Stimulated activated CD4-positive, alpha-beta T cell treated with anti-CD3 and anti-CD28 coated beads, Interleukin-12 subunit alpha, Interleukin-12 subunit beta, amount 100 ng/mL, for 24 hours (primary cell): ENCODE measurements around the gene FILIP1L.
"Not testable (repeated sequence)": the region's sequence is repeated elsewhere in the genome, so short reads cannot be mapped to it uniquely, and the experiment has no call there.

Experiments used
- DNase-seq, 2 experiments: peaks; one replicate each; pipeline ENCODE4 v3.0.0-alpha.2; 2020; ENCODE audit warnings: low read depth in 2 of 2

FILIP1L gene

DNA sequence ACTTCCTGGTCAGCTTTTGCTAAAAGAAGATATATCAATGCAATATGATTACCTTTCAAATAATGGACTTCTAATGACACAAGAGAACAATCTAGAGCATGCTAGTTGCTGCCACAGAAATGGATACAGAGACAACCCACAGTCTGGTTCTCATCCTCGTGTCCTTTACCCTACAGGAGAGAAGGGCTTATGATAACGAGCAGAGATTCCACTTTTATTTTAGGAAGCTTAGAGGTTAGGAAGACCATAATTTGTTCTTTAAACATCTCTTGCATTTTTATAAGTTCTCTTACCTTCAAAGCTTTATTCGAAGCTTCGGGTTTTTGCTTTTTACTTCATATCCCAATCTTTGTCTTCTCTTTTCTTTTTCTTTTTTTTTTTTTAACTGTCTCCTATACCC, 39.1 kb downstream of the FILIP1L start:
- no peak for DNase-seq

DNA sequence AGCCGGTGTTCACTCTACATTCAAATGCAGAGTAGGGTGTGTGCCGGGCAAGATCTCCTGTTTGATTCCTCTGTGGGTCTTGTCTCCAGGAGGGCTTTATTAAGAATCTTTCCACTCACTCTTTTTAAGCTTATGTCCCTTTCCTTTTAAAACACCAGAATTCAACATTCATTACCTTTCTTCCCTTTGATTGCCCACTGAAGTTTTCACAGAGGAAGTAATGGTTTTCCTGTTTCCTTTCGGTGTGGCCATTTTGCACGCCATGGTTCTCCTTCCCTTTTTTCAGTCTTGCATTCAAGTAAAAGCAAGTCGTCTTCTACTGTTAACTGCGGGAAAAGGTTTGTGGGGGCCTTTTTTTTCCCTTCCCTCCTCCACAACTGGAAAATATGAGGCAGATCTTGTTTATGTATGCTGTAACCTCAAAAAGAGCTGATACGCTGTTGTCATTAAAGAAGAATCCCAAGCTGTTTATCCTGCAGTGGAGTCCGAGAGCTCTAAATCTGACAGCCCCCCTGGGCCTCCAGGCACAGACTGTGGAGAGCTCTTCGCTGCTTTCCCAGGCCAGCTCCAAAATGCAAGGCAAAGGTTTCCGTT, 40.5 kb downstream of the FILIP1L start:
- DNase-seq, result no peak

DNA sequence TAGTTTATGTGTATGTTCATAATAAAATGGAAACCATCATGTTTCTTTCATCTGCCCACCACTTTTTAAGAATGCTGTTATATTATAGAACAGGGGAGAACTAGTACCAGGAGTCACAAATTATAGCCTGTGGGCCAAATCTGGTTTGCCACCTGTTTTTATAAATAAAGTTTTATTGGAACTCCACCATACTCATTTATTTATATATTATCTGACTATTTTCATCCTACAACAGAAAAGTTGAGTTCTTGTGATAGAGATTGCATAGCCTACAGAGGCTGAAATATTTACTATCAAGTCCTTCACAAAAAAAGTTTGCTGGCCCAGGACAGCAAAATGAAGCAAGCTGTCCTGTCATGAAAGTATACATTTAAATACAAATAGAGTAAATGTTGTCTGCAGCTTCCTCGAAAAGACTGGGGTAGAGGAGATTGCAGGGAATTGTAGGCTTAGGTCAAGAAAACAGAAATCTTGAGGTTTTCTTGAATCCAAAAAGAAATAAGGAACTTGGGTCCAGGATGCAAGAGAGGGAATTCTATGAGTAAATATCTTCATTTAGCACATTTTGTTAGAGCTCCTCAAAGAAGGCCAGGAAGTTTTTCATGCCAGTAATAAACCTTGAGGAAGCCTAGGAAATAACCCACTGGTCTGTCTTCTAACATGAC, 41.1 kb downstream of the FILIP1L start:
- DNase-seq, result no peak

DNA sequence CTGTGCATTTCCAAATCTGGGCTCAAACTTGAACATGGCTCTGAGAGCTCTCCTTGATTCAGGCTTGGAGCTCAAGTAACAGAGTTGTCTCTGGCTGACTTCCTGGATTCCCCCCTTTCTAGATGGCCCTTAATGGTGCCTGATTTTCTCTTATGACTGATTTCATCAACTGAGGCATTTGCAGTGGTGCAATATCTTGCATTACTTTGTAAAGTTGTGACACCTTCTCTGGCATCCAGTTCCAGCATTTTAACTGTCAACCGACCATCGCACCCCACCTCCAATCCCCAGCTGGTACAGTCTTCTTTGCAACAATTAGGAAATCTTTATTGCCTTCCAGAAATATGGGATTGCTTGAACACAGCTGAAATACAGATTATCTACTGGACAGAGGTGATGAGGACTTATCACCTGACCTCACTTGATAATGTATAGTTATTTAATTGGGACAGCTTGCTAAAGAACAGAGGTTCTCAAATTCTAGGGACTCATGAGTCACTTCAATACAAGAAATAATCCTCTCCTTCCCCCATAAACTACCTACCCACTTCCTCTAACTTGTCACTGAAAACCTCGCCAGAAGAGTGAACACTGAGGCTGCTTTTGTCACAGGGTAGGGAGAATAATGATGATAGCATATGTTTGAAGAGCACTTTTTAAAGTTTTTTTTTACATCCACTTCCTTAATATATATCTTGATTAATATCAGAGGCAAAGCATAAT, 41.8 kb downstream of the FILIP1L start:
- DNase-seq, result no peak

DNA sequence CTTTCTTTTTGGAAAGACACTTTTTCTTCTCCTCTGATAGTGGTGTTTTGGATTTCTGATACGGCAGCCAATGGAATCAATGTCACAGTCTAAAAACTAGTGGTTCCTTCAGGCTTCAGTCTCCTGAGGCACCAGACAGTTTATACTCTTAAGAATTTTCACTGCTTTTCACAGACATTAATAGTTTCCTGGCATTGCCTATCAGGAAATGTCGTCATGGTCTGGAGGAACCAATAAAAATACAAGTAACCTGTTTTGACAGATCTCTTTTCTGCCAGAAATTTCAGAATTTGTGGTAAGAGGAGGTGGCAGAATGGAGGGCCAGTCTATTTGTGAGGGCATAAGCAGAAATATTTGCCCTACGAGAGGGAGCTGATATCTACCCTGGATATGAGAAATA, 44.8 kb downstream of the FILIP1L start:
- no peak for DNase-seq

DNA sequence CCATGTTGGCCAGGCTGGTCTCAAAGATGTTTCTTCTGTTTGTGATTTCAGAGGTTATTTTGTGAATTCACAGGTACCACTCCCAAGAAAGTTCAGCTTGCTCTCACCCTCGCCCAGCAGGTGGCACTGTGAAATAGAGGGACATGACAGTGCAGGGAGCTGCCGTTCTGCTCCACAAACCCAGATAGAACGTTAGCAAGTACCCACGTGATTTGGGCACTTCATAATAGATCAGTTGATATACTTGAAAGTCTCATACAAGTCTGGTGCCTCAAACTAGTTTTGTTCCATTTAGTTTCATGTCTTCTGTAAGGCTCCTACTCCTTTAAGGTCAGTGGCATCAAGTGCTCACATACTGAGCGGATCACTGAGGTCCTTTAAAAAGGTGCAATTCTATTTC, 45.5 kb downstream of the FILIP1L start:
- peak; percentile 50 to 78 for DNase-seq

DNA sequence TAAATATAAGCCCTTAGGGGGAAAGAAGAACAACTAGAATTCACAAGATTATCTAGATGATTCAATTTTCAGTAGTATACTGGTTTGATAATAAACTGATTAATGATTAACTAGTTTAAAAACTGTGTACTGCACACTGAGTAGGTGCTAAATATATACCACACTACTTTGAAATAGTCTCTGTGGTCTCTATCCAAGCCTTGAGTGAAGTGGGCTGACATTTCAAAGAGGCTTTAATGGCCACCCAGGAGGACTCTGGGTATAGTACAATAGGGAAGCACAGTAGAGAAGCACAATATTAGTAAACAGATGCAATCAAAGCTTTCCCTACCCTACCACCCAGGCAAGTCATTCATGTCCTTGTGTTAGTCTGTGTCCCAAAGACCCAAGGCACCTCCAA, 46.7 kb downstream of the FILIP1L start:
- DNase-seq, result no peak

DNA sequence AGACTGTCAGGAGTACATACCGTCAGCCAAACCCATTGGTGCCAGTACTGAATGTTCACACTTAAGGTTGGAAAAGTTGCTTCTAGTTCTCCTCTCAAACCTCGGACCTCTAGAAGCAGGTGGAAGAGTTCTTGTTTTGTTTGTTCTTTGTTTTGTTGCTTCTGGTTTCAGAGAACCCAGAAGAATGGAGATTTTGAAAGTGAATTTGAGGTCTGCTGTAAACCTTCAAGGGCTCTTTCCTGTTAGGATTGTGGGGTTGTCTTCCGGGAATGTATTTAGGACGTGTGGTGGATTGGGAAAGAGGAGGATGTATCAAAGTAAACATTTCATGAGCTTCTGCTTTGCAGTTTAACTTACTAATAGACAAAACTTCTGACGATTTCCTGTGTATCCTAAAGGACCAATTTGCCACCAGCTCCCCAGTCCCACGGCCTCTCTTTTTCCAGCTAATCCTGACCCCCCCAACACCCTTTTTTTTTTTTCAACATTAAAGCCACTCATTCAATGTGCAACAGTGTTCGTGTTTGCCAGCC, 50.3 kb downstream of the FILIP1L start:
- DNase-seq, result no peak

DNA sequence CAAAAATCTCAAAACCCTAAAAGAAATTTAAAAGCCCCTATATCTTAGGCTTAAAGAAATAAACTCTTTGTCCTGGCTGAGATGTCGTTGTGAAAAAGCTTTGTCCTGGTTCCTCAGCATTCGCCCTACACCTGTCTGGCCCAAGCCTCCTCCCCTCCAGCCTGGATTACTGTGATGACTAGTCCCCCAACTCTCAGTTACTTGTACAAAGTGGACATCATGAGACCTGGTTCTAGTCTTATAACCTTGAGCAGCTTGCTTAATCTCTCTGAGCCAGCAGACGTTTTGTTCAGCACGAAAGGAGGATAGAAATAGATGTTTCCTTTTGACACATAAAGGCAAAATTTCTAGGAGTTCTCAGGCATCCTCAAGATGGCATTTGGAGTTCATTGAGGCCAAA, 51.6 kb downstream of the FILIP1L start:
- no peak for DNase-seq

DNA sequence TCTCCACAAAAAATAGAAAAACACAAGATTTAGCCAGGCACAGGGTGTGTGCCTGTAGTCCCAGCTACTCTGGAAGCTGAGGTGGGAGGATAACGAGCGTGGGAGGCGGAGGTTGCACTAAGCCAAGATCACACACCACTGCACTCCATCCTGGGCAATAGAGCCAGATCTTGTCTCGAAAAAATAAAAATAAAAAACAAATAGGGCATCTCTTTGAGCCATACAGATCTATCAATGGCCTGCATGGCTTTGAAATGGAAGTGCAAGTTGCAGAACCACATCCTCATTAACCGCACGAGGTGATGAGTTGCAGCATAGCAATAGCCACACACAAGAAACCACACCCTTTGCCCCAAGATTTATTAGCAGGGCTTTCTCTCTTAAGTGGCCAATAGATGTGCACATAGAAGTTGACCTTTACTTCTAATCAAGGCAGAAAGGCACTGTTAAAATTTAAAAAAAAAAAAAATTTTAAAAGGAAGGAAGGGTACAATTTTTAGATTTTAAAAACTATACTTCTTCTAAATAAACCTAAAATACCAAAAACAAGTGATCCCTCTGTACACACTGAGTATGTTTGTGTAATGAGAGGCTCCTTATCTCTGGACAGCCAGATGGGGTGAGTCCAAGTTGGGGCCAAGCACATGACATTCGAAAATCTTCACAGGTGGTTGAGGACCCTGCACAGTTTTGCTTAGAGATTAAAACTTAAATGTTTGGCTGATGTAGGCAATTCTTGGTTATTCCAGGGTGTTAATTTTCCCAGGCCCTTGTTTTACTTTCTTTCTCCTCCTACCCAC, 53.4 kb downstream of the FILIP1L start:
- DNase-seq, result no peak

DNA sequence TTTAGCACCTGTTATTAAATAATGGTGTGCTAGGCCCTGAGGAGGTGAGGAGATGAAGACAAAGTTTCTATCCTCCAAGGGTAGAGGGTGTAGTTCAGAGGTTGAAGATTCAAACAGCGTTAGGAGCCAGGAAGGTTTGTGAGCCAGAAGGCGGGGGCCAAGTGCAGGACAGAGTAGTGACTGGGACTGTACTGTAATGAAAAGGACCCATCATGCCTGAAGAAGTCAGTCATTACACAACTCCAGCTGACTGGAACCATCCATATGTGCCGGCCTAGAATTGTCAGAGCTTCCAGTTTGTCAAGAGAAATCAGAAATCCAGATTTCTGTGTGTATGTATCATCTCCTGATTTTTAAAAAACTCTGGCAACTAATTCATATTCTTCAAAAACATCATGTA, 54.8 kb downstream of the FILIP1L start:
- DNase-seq, result no peak

DNA sequence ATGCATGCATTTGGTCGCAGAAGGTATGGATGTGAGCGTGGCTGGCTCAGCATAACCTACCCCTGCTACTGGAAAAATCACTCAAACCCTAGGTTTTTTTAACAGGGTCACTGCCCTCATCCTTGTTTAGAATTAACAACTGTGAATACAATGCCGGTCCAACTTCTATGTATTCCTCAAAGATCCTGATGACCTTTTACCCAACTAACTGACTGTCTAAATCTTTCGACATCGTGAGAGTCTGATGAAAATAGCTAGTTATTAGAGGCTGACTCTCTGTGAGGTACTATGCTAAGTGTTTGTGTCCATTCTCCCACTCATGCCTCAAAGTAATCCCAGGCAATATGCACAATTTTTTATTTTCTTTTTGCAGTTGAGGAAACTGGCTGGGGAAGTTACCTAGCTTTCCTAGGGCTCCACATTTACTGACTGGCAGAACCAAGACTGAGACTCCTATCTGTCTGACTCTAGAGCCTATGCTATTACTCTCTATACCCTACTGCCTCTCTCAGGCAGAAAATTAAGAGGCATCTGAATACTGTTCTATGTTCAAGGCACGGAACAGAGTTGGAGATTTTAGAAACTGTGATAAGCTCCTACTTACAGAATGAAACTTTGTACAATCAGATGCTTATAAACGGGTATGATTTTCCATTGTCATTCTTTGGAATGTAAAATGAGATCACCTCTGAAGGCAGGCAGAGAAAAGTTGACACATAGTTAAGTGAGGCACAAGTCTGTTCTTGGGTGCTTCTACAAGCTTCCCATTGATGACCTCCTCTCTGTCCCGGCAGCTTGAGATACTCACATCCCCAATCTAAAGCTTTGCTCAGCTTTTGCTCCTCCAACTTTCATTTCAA, 56.4 kb downstream of the FILIP1L start:
- DNase-seq, result no peak

DNA sequence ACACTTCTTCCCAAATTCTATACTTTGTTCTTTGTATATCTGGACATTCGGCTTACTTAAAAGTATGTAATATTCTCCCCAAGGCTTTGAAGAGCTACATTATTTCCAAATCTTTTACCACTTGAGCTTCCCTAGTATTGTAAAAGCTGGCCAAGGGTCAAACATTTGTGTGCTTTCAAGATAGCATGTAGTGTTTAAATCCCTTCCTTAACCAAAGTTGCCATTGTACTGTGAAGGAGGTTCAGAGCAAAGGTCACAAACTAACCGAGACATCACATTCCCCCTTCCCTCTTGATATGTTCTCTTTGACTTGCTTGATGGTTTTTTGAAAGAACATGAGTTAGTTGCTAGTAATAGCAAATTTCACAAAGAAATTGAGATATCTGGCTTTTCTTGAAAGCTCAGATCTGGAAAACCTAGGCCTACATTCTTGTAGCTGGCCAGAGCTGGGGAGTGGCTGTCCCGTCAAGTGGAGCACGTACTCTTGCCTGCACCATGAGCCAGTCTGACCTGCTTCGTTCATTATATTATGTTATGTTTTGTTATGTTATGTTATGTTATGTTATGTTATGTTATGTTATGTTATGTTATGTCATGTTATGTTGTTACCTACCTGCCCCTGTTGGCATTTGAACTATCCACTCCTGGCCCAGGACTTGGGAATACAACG, 60.2 kb downstream of the FILIP1L start:
- DNase-seq, result no peak

DNA sequence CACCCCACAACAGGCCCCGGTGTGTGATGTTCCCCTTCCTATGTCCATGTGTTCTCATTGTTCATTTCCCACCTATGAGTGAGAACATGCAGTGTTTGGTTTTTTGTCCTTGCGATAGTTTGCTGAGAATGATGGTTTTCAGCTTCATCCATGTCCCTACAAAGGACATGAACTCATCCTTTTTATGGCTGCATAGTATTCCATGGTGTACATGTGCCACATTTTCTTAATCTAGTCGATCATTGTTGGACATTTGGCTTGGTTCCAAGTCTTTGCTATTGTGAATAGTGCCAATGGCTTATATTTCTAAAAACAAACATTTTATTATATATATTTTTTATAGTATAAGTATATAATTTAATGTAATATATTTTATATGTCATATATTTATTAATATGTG, 62.8 kb downstream of the FILIP1L start:
- DNase-seq, result not testable (repeated sequence)

DNA sequence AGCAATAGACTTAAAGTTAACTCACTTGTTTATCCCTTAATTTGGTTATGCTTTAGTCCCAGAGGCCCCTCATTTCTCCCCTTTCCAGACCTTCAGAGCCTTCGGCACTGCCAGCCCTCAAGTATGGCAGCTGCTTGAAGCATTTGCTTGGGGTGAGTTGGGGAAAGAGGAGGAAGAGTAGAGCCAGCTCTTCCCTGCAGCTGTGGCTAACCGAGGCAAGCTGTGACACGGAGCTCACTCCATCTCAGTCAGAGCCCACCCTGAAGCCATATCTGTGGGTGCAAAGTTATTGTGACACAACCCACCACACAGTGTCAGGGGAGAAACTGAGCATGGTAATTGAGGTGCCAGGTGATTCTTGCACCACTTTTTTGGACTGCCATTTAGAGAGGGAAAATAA, 66.1 kb downstream of the FILIP1L start:
- no peak for DNase-seq

DNA sequence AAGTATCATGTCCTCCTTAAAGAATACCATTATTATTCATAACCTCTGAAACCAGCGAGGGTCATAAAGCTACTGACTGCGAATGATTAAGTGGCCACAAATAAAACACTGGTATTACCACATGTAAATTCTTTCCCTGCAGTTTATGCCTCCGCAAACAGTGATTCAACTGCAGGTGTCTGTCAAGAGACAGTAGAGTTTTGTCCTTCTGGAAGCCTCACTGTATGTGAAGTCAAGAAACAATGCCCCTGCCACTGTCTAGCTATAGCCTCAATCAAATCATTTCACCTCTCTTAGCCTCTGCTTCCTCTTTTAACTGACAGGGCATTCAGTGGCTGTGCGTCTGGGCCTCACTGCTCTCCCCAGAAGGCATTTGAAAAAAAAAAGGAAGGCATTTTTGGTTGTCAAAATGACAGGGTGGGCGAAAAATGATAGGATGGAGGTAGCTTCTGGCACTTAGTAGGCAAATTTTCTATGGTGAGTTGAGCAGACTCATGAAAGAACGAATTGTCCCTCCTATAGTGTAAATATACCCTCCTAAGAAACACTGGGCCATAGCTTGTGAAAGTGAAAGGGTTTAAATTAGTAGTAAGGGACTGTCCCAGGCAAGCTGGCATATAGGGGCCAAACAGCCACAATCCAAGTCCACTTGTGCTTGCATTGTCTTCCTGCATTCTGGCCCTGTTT, 66.7 kb downstream of the FILIP1L start:
- DNase-seq, result no peak

DNA sequence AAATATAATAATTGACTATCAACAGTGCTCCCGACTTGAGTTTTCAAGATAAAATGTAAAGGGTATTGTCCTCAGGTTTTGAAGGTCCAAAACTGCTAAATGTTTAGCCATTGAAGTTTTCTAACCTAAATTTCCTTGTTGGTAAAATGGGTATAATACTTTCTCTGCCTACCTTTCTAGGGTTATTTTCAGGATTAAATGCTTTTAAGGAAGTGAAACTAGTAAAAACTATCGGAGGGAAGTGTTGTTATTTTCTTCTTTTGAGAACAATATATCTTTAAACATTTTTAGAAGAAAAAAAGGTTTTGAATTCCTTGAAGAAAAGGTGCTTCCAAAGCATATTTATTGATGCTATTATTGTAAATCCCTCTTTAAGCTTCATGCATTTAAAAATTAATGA, 67.3 kb downstream of the FILIP1L start:
- DNase-seq, result no peak

DNA sequence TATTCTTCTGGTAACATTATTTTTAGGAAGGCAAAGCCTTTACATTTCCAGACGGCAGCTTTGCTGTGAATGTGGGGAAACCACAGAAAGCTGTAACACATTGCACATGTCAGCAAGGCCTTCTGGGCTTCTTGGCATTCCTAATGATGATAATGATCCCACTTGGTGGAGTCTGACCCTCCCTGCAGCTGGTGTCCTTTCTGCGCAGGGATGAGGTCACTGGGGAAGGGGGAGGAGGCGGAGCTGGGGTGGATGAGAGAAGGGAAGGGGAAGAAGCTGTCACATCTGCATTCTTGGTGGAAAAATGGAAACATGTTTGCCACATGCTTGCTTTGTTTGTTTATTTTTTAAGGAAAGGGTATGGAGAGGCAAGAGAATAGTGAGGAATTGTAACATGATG, 68.6 kb downstream of the FILIP1L start:
- no peak for DNase-seq

DNA sequence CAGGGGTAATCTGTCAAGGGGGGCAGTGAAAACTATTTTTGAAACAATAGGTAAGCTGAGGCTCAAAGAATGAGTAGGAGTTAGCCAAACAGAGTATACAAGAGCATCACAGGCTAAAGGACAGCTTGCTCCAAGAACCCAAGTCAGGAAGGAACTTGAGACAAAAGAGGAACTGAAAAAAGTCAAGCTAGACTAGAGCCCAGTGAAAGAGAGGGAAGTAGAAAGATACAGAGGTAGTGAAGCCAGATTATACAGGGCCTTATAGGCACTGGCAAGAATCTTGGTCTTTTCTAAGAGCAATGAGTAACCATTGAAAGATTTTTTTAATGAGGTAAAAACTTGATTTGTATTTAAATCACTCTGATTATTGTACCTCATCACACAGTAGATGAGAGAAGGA, 69.9 kb downstream of the FILIP1L start:
- DNase-seq, result no peak

DNA sequence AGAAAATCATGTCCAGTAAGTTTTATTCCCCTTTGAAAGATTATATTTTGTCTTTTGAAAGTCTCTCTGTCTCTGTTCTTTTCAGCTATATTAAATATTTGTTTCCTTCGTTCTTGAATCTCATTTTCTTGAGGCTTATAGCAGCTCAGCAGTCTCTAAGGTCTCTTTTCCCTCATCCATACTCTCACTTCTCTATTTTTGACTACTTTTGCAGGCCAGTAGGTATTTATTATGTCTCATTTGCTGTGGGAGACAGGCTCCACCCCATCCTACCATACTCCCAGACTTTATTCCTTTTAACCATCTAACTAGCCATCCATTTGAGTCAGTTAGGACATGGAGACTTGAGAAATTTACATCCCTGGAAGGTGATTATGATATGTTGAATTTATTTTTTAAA, 71.0 kb downstream of the FILIP1L start:
- DNase-seq, result no peak
